HG03469 (cell line): Measurements from ENCODE around the gene FUT6.
"Not testable (repeated sequence)": the region's sequence is repeated elsewhere in the genome, so short reads cannot be mapped to it uniquely, and the experiment has no call there.

ENCODE experiments used
- ATAC-seq: cut with Tn5 transposase; IDR thresholded peaks from one replicate; pipeline ENCODE4 v1.9.1; 2021; ENCODE audit warnings: mild to moderate bottlenecking, moderate library complexity, moderate number of reproducible peaks; ENCODE audit not compliant: unreplicated experiment

The FUT6 gene

GRCh38 chr19:5788422-5788821 is 51.1 kb downstream of the FUT6 start:
- ATAC-seq = no peak

DNA sequence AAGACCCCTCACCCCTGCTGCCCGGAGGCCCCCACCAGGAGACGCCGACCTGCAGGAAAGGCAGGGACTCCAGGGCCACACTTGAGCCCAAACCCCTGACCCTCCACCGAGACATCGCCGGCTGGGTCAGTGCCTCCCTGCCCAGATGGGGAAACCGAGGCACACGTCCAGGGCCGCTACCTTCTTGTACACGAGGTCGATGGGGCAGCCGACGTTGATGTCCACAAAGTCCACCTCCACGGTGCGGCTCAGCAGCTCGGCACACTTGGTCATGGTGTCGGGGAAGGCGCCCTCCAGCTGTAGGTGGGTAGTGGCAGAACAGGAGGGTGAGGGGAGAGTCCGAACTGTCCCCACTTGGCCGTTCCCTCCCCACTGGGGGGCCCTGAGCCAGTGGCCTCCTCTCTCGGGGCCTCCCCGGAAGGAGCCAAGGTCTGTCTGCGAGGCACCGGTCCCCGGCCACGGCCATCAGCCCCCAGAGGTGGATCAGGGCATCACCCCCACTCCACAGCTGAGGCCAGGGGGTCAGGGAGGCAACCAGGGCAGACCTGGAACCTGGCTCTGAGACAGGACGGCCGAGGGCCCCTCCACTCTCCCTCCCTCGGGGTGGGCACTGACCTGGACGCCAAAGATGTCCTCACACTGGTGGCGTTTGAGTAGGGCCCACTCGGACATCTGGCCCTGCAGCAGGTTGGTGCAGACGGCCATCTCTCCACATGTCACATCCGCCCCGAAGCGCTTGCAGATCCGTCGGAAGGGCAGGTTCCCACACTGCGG is 51.9 kb downstream of the FUT6 start:
- ATAC-seq = no peak

DNA sequence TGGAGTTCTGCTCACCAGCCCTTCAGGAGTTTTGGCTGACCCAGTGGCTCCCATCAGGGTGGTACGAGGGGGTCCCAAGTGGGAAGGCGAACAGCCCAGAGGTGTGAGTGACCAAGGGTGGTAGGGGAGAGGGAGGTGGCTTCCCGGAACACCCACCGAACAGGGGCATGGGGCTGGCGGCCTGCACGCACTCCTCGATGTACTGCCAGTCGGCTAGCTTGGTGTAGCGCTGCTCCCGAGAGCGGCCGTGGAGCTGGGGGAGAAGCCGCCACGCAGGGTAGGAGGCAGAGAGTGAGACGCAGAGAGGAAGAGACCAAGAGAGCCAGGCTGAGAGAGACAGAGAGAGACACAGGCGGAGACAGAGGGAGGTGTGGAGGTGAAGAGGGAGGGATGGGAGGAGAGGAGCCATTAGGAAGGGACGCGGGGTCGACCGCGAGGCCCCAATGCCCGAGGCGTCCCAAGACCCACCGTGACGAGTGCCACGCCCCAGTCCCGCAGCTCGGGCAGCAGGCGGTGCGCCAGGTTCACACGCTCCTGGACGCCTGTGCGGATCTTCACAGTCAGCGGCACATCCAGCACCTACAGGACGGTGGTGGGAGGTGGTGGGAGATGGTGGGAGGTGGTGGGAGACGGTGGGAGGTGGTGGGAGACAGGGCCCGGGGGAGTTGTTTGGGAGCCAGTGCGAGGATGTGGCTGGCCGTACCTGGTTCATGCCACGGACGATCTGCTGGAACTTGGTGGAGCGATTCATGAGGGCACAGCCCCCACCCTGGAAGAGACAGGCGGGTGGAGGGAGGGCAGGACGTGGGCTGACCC is 52.7 kb downstream of the FUT6 start:
- ATAC-seq = no peak

- ATAC-seq = no peak
Measured at GRCh38 chr19:5785423-5785822, 54.1 kb downstream of the FUT6 start.

DNA sequence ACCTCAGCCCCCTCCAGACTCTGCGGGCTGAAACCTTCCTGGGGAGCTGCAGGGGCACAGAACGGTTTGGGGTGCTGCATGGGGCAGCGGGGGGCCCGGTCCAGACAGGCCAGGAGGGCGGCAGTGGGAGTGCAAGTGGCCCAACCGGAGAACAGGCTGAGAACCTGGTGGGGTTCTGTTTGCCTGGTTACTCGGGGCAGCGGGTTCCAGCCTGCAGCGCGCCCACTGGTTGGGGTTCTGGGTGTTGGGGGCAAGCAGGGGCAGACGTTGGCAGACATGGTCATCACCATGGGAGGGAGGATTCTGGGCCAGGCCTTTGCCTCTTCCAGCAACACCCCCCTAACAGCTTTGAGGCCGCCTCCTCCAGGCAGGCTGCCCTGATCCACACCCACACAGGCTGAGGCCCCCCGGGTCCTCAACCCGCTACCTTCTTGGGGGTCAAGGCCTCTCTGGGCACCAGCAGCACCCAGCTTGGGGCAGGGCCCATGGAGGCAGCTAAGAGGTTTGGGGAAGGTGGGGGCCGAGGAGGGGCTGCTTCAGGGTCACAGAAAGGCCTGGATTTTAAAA is 54.8 kb downstream of the FUT6 start, which contains the start of gene PRR22:
TSS of gene PRR22 (minus strand) at position 166 of the 567 bp plus-strand sequence. CDS start at position 80, 86 bp downstream.
- ATAC-seq = no peak

GRCh38 chr19:5782945-5783919 is 56.3 kb downstream of the FUT6 start:
- no peak for ATAC-seq

- no peak for ATAC-seq
Measured at GRCh38 chr19:5782322-5782721, 57.2 kb downstream of the FUT6 start.

GRCh38 chr19:5780916-5781315 is 58.6 kb downstream of the FUT6 start:
- not testable (repeated sequence) for ATAC-seq
